ENCODE measurements around the gene IER2. TPM values are rescaled to one million over a fixed set of nuclear protein-coding genes. Genes with fewer than 3 reads are reported as not detected.

Gene IER2
- total RNA-seq, 1 experiment from 2014 or later = 164 TPM

DNA sequence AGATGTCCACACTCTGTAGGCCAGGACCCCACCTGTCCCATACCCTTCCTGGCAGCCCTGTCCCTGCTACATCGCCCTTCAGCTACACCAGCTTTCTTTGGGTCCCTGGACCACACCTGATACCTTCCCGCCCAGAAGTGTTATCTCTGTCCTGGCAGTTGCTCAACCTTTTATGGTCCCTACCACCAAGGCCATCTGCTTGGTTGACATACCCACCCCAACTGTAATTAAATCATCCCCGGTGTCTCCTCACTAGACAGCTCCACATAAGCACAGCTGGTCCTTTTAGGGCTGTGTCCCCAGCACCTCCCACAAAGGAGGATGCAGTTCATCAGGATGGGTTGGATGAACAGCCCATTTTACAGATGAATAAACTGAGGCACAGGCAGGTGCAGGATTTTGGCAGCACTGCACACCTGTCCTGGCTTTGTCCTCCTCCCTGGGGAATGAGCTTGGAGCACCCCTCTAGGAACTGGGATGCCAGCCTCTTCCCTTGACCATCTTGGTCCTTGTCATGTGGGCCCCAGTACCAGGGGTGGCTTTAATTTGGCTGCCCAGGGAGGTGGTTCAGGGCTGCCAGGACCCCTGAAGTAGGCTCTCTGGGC lies 19.2 kb upstream of the IER2 start:
- ChIA-PET POLR2A (ENCODE audit: low non-redundant PET) (no interaction called here), CTCF (no interaction called here)
- intact Hi-C loops (cut with micrococcal nuclease; ENCODE audit: unreplicated experiment) = no loop called here
- no peaks in the 10 kb centered on the region for H3K27me3 ChIP-seq (replicated peaks; ENCODE audit: insufficient read depth, low read depth, low read length, poor library complexity)
- H3K36me3 ChIP-seq (ENCODE audit: insufficient read depth, low read length, poor library complexity, severe bottlenecking) = peaks cover 28% of the 10 kb centered on the region
- no peak overlapping the region for H3K27ac ChIP-seq (ENCODE audit: low read depth, low read length, poor library complexity, severe bottlenecking)
- no peaks in the 10 kb centered on the region for H3K4me1 ChIP-seq (ENCODE audit: insufficient read depth, low read length, poor library complexity, severe bottlenecking)
- no peak for TF ChIP-seq EZH2 (IDR thresholded peaks at IDR 0.05; ENCODE audit: borderline replicate concordance, low read depth, low read length, poor library complexity, severe bottlenecking)
- TF ChIP-seq, protein P1, sequence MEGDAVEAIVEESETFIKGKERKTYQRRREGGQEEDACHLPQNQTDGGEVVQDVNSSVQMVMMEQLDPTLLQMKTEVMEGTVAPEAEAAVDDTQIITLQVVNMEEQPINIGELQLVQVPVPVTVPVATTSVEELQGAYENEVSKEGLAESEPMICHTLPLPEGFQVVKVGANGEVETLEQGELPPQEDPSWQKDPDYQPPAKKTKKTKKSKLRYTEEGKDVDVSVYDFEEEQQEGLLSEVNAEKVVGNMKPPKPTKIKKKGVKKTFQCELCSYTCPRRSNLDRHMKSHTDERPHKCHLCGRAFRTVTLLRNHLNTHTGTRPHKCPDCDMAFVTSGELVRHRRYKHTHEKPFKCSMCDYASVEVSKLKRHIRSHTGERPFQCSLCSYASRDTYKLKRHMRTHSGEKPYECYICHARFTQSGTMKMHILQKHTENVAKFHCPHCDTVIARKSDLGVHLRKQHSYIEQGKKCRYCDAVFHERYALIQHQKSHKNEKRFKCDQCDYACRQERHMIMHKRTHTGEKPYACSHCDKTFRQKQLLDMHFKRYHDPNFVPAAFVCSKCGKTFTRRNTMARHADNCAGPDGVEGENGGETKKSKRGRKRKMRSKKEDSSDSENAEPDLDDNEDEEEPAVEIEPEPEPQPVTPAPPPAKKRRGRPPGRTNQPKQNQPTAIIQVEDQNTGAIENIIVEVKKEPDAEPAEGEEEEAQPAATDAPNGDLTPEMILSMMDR (conservative IDR thresholded peaks at IDR 0.05; ENCODE audit: low read depth, low read length) = no peak
- BruUV-seq (replicated peaks) = no TSS peak
- no peak overlapping the region for H3K4me3 ChIP-seq (ENCODE audit: low read depth, low read length, poor library complexity, severe bottlenecking)
- no peak for DNase-seq (ENCODE audit: low spot score)
- H3K9me3 ChIP-seq (ENCODE audit: low read depth, low read length, poor library complexity, severe bottlenecking) = no peaks in the 10 kb centered on the region

DNA sequence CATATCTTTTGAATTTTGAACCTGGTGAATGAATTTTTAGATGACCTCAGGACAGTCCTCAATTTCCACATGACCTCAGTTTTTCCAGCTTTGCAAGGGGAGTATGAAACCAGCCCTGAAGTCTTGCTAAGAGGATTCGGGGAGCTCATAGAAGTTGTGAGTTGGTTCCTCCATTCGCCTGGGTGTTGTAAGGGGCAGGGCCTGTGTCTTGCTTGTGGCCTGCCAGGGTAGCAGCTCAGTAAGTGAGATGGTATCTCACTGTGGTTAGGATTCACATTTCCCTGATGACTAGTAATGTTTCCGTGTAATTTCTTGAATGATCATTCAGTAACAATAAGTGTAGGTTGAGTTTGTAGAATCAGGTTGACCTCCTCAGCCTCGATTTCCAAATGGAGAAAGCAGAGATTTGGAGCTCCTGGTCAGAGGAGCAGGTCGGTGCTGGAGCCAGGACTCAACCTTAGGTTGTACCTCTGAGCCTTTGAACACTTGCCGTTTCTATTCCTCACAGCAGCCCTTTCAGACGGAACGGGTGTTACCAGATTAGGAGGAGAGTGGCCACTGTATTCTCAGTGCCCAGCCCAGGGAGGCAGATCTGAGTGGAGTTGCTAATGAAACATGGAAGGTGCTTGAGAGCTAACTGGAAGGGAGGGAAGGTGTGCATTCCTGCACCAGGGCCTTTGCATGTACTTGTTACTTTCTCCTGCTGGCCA lies 17.6 kb upstream of the IER2 start:
- TF ChIP-seq, protein P1 (conservative IDR thresholded peaks at IDR 0.05; ENCODE audit: low read depth, low read length) = no peak
- H3K36me3 ChIP-seq (ENCODE audit: insufficient read depth, low read length, poor library complexity, severe bottlenecking) = peaks cover 36% of the 10 kb centered on the region
- CTCF ChIA-PET = no interaction called here
- POLR2A ChIA-PET (ENCODE audit: low non-redundant PET) = interaction anchor here (0.6 kb wide), 1 partner anchor 13 kb away, joined by 7 read pairs; no protein-coding TSS in a partner anchor
- no peak overlapping the region for H3K27ac ChIP-seq (ENCODE audit: low read depth, low read length, poor library complexity, severe bottlenecking)
- H3K27me3 ChIP-seq (replicated peaks; ENCODE audit: insufficient read depth, low read depth, low read length, poor library complexity) = no peaks in the 10 kb centered on the region
- H3K9me3 ChIP-seq (ENCODE audit: low read depth, low read length, poor library complexity, severe bottlenecking) = no peaks in the 10 kb centered on the region
- intact Hi-C loops (cut with micrococcal nuclease; ENCODE audit: unreplicated experiment) = no loop called here
- no peak overlapping the region for H3K4me3 ChIP-seq (ENCODE audit: low read depth, low read length, poor library complexity, severe bottlenecking)
- H3K4me1 ChIP-seq (ENCODE audit: insufficient read depth, low read length, poor library complexity, severe bottlenecking) = no peaks in the 10 kb centered on the region
- BruUV-seq (replicated peaks) = no TSS peak
- no peak for DNase-seq (ENCODE audit: low spot score)

DNA sequence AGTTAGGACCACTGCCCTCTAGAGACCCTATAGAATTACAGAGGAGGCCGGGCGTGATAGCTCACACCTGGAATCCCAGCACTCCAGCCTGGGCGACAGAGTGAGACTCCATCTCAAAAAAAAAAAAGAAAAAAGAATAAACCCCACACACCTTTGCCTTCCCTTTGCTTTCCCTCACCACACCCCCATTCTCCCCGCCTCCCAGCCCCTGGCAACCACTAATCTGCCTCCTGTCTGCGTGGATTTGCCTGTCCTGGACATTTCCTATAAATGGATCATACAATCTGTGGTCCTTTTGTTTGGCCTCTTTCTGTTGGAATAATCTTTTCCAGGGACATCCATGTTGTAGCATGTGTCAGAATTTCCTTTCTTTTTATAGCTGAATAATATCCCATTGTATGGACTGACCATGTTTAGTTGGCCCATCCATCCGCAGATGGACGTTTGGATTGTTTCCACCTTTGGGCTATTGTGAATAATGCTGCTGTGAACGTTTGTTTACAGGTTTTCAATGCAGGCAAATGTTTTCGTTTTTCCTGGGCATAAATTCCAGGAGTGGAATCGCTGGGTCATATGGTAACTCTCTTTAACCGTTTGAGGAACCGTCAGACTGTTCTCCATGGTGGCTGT lies 16.9 kb upstream of the IER2 start:
- Histone ChIP-seq H3K27ac (ENCODE audit: low read depth, low read length, poor library complexity, severe bottlenecking) (no peak overlapping the region), H3K27me3 (replicated peaks; ENCODE audit: insufficient read depth, low read depth, low read length, poor library complexity) (no peaks in the 10 kb centered on the region), H3K4me3 (ENCODE audit: low read depth, low read length, poor library complexity, severe bottlenecking) (no peak overlapping the region), H3K36me3 (ENCODE audit: insufficient read depth, low read length, poor library complexity, severe bottlenecking) (peaks cover 44% of the 10 kb centered on the region), H3K9me3 (ENCODE audit: low read depth, low read length, poor library complexity, severe bottlenecking) (no peaks in the 10 kb centered on the region), H3K4me1 (ENCODE audit: insufficient read depth, low read length, poor library complexity, severe bottlenecking) (no peaks in the 10 kb centered on the region)
- DNase-seq (ENCODE audit: low spot score) = no peak
- POLR2A ChIA-PET (ENCODE audit: low non-redundant PET) = no interaction called here
- TF ChIP-seq EZH2 (IDR thresholded peaks at IDR 0.05; ENCODE audit: borderline replicate concordance, low read depth, low read length, poor library complexity, severe bottlenecking) = no peak
- intact Hi-C loops (cut with micrococcal nuclease; ENCODE audit: unreplicated experiment) = no loop called here
- BruUV-seq (replicated peaks) = no TSS peak
- CTCF ChIA-PET = no interaction called here
